Cardiac muscle cell (in vitro differentiated cells and primary cell): ENCODE results near the gene RASL11B. TPM values are rescaled to one million over a fixed set of nuclear protein-coding genes. Genes with fewer than 3 reads are reported as not detected.

Experiments
- DNase-seq, 2 donors: peaks; one replicate each; pipeline versions ENCODE4 v3.0.0 to v3.0.0-alpha.2; 2010 to 2017; ENCODE audit warnings: low read depth in 1 of 2, low spot score in 1 of 2
- H3K27ac ChIP-seq: fragments of 200-600 bp; sonication (generic); 2 replicates; pipeline ENCODE4 v1.5.1; 2016
- H3K27me3 ChIP-seq: fragments of 200-600 bp; sonication (generic); 2 replicates; pipeline ENCODE4 v1.6.0; 2016; ENCODE audit warnings: control low read depth
- H3K36me3 ChIP-seq: fragments of 200-600 bp; sonication (generic); 2 replicates; pipeline ENCODE4 v1.5.1; 2016; ENCODE audit warnings: control low read depth
- H3K4me1 ChIP-seq: fragments of 200-600 bp; sonication (generic); 2 replicates; pipeline ENCODE4 v1.8.1; 2017; ENCODE audit warnings: low read depth, mild to moderate bottlenecking, mixed run types
- H3K4me3 ChIP-seq: fragments of 200-600 bp; sonication (generic); 2 replicates; pipeline ENCODE4 v1.5.1; 2016; ENCODE audit warnings: mild to moderate bottlenecking
- H3K9me3 ChIP-seq: fragments of 200-600 bp; sonication (generic); 2 replicates; pipeline ENCODE4 v1.5.1; 2017; ENCODE audit warnings: low read depth, mild to moderate bottlenecking, control low read depth
- CTCF ChIP-seq: IDR thresholded peaks from 2 replicates; pipeline ENCODE4 v1.5.1; 2012; ENCODE audit warnings: low read depth, mild to moderate bottlenecking, low read length
- polyA plus RNA-seq: library from polyadenylated mRNA; unstranded; fragments of >200 nt; fragmentation: Nextera tagmentation; extraction: Ambion mirVana; gene quantifications from 2 replicates; pipeline ENCODE4 v1.2.1, GENCODE V29; 2016
- total RNA-seq: library from RNA; depleted of rRNA; stranded (reverse); fragments of >200 nt; gene quantifications from 2 replicates; pipeline ENCODE4 v1.2.3, GENCODE V29; 2016

The RASL11B gene
- total and polyA plus RNA-seq, 2 experiments from 2014 or later = 37.5 to 74.1 TPM

- H3K4me1 ChIP-seq = peaks cover 7% of the 10 kb centered on the region
- no peaks in the 10 kb centered on the region for H3K9me3 ChIP-seq
- no peak for TF ChIP-seq CTCF
- DNase-seq = no peak
- H3K4me3 ChIP-seq = no peak overlapping the region
- H3K36me3 ChIP-seq = no peaks in the 10 kb centered on the region
- H3K27me3 ChIP-seq = no peaks in the 10 kb centered on the region
- peak overlapping the region; percentile 44 for H3K27ac ChIP-seq
Measured at GRCh38 chr4:52883183-52883621, 21.1 kb downstream of the RASL11B start.

GRCh38 chr4:52883707-52884669, 21.9 kb downstream of the RASL11B start:
- no peaks in the 10 kb centered on the region for H3K9me3 ChIP-seq
- peaks cover 7% of the 10 kb centered on the region for H3K4me1 ChIP-seq
- no peaks in the 10 kb centered on the region for H3K36me3 ChIP-seq
- H3K27me3 ChIP-seq = no peaks in the 10 kb centered on the region
- TF ChIP-seq CTCF = no peak
- H3K4me3 ChIP-seq = no peak overlapping the region
- peak overlapping the region; percentile 44 for H3K27ac ChIP-seq
- DNase-seq = no peak

- Histone ChIP-seq H3K4me3 (no peak overlapping the region), H3K27me3 (no peaks in the 10 kb centered on the region), H3K27ac (no peak overlapping the region), H3K36me3 (no peaks in the 10 kb centered on the region), H3K4me1 (peaks cover 7% of the 10 kb centered on the region), H3K9me3 (no peaks in the 10 kb centered on the region)
- DNase-seq = no peak
- TF ChIP-seq CTCF = no peak
Measured at GRCh38 chr4:52884994-52885393, 22.9 kb downstream of the RASL11B start.

- H3K27me3 ChIP-seq = no peaks in the 10 kb centered on the region
- no peaks in the 10 kb centered on the region for H3K36me3 ChIP-seq
- no peak overlapping the region for H3K27ac ChIP-seq
- no peak overlapping the region for H3K4me3 ChIP-seq
- TF ChIP-seq CTCF = no peak
- DNase-seq = no peak
- no peaks in the 10 kb centered on the region for H3K9me3 ChIP-seq
- H3K4me1 ChIP-seq = peaks cover 7% of the 10 kb centered on the region
Measured at GRCh38 chr4:52889354-52889753, 27.2 kb downstream of the RASL11B start.

- no peaks in the 10 kb centered on the region for H3K36me3 ChIP-seq
- no peak for TF ChIP-seq CTCF
- H3K9me3 ChIP-seq = no peaks in the 10 kb centered on the region
Measured at GRCh38 chr4:52889778-52890520, 27.8 kb downstream of the RASL11B start.

More at GRCh38 chr4:52889778-52890520, 27.8 kb downstream of the RASL11B start:
- DNase-seq = no peak
- Histone ChIP-seq H3K4me1 (peaks cover 7% of the 10 kb centered on the region), H3K27me3 (no peaks in the 10 kb centered on the region), H3K27ac (no peak overlapping the region), H3K4me3 (no peak overlapping the region)
